A673 (cell line): Measurements from ENCODE around the gene FCHSD2.

Source experiments
- EZH2 ChIP-seq: fragments of 200-600 bp; sonication (generic); IDR thresholded peaks from 2 replicates; pipeline ENCODE4 v1.6.1; 2017; ENCODE audit warnings: borderline replicate concordance, low read depth, mild to moderate bottlenecking, mixed read lengths, antibody characterized with exemption, low read length; ENCODE audit not compliant: poor library complexity, severe bottlenecking
- TF ChIP-seq, protein P1 (sequence below): fragments of 300-800, 200-600 bp; sonication (generic); conservative IDR thresholded peaks from 2 replicates; pipeline ENCODE4 v1.5.1; 2017; ENCODE audit warnings: low read depth, mild to moderate bottlenecking, antibody characterized with exemption, low read length, moderate library complexity, mixed read lengths

DNA sequence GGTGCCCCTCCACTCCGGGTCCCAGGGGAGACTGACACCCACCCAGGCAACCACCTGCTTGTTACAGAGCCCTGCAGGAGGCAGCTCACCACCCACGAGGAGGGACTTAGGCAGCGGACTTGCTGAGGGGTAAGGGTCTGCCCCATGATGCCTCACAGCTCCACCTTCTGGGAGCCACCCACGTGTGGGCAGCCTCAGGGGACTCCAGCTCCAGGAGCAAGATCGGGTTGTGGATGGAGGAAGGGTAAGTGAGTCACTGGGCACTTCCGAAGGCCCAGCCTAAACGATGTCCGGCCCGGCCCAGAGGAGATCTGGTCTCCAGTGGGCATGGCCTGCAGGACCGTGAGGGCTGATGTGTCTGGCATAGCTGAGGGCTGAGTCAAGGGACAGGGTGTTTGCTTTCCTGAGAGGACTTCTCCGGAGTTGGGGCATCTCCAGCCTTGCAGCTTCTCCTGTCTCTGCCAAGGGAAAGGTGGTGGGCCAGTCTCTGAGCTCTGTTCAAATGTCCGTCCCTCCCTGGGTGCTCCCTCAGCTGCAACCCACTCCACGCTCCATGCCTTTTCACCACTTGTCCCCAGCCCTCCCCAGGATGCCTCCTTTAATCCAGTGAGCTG, 43.7 kb upstream of the FCHSD2 start:
- TF ChIP-seq, protein P1, sequence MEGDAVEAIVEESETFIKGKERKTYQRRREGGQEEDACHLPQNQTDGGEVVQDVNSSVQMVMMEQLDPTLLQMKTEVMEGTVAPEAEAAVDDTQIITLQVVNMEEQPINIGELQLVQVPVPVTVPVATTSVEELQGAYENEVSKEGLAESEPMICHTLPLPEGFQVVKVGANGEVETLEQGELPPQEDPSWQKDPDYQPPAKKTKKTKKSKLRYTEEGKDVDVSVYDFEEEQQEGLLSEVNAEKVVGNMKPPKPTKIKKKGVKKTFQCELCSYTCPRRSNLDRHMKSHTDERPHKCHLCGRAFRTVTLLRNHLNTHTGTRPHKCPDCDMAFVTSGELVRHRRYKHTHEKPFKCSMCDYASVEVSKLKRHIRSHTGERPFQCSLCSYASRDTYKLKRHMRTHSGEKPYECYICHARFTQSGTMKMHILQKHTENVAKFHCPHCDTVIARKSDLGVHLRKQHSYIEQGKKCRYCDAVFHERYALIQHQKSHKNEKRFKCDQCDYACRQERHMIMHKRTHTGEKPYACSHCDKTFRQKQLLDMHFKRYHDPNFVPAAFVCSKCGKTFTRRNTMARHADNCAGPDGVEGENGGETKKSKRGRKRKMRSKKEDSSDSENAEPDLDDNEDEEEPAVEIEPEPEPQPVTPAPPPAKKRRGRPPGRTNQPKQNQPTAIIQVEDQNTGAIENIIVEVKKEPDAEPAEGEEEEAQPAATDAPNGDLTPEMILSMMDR = no peak
- TF ChIP-seq EZH2 = no peak
